Esophagus squamous epithelium (tissue), 5 donors: Measurements from ENCODE around the gene PRSS48. TPM values are rescaled to one million over a fixed set of nuclear protein-coding genes. Genes with fewer than 3 reads are reported as not detected.

Experiments used
- DNase-seq: peaks from one replicate; lab custom pipeline; 2025; lab: John Stamatoyannopoulos, UW
- H3K27ac ChIP-seq, 4 donors: fragments of 200-600 bp; sonication (generic); one replicate each; pipeline ENCODE4 v1.5.1; 2016 to 2019; ENCODE audit warnings: mild to moderate bottlenecking in 1 of 4
- H3K27me3 ChIP-seq, 4 donors: fragments of 200-600 bp; sonication (generic); 1 replicate in 3 of 4; 2 replicates in 1 of 4; pipeline versions ENCODE4 v1.5.1 to v1.6.0; 2017 to 2021; ENCODE audit warnings: antibody characterized with exemption in 1 of 4
- H3K36me3 ChIP-seq, 3 donors: fragments of 200-600 bp; sonication (generic); one replicate each; pipeline ENCODE4 v1.5.1; 2016 to 2019
- H3K4me1 ChIP-seq, 3 donors: fragments of 200-600 bp; sonication (generic); one replicate each; pipeline ENCODE4 v1.5.1; 2017 to 2019
- H3K4me3 ChIP-seq, 4 donors: fragments of 200-600 bp; sonication (generic); 1 replicate in 3 of 4; 2 replicates in 1 of 4; pipeline ENCODE4 v1.5.1; 2016 to 2019; ENCODE audit warnings: mild to moderate bottlenecking in 2 of 4, moderate library complexity in 1 of 4
- H3K9me3 ChIP-seq, 3 donors: fragments of 200-600 bp; sonication (generic); one replicate each; pipeline ENCODE4 v1.5.1; 2016 to 2019
- CTCF ChIP-seq, 6 experiments: fragments of 450-650 bp in 4 of 6; fragments of 200-600 bp in 2 of 6; sonication (generic) in 2 of 6; IDR thresholded peaks; one replicate each; pipeline ENCODE4 v1.5.1; 2016 to 2019; ENCODE audit warnings: antibody characterized with exemption in 6 of 6, mild to moderate bottlenecking in 4 of 6, moderate library complexity in 4 of 6
- POLR2A ChIP-seq, 4 donors: fragments of 450-650 bp; IDR thresholded peaks; one replicate each; pipeline ENCODE4 v1.6.1; 2017; ENCODE audit warnings: antibody characterized with exemption in 4 of 4, mild to moderate bottlenecking in 4 of 4, moderate library complexity in 3 of 4
- WGBS, 2 donors: methylation state at CpG; one replicate each; pipeline ENCODE4 v1.1.5; 2018; 5-methylcytosine and 5-hydroxymethylcytosine counted together
- intact Hi-C: fragments of 100-400 bp; cut with DNase I; formaldehyde crosslinking; loops from one replicate; pipeline ENCODE4 v1.15.0; 2022
- total RNA-seq, 4 donors: library from RNA; depleted of rRNA; stranded (reverse); fragments of >200 nt; gene quantifications; one replicate each; pipeline ENCODE4 v1.1.0, GENCODE V29; 2016
- donor health status: DM: yes; HTN: yes; CAD: no.

PRSS48 gene
- total RNA-seq, 4 donors from 2014 or later = not detected

- WGBS, 2 donors = 87 to 93% methylated on average over 3 of the region's 3 CpGs
These were observed 37.4 kb upstream of the PRSS48 start for GRCh38 chr4:151239608-151240007.

GRCh38 chr4:151242305-151242704, 34.7 kb upstream of the PRSS48 start:
- Histone ChIP-seq H3K36me3 (no peaks in the 10 kb centered on the region), H3K9me3 (no peaks in the 10 kb centered on the region), H3K4me1 (peaks cover 0 to 8% (median 0%) of the 10 kb centered on the region in 3 donors), H3K4me3 (no peak overlapping the region), H3K27ac (no peak overlapping the region), H3K27me3 (no peaks in the 10 kb centered on the region)
- TF ChIP-seq POLR2A (IDR thresholded peaks at IDR 0.05) = no peak
- TF ChIP-seq CTCF (IDR thresholded peaks at IDR 0.05) = no peak
- no peak for DNase-seq
- WGBS, 2 donors = 92 to 98% methylated on average over 2 of the region's 2 CpGs
- intact Hi-C loops = no loop called here

More at GRCh38 chr4:151239608-151240007, 37.4 kb upstream of the PRSS48 start:
- intact Hi-C loops = no loop called here
- no peak for DNase-seq
- peaks cover 0 to 8% (median 0%) of the 10 kb centered on the region in 3 donors for H3K4me1 ChIP-seq
- no peaks in the 10 kb centered on the region for H3K27me3 ChIP-seq
- no peak overlapping the region for H3K27ac ChIP-seq
- no peaks in the 10 kb centered on the region for H3K9me3 ChIP-seq
- TF ChIP-seq CTCF (IDR thresholded peaks at IDR 0.05) (no peak), POLR2A (IDR thresholded peaks at IDR 0.05) (no peak)
- no peak overlapping the region for H3K4me3 ChIP-seq
- peaks cover 0 to 6% (median 0%) of the 10 kb centered on the region in 3 donors for H3K36me3 ChIP-seq

- Histone ChIP-seq H3K4me3 (no peak overlapping the region), H3K27me3 (no peaks in the 10 kb centered on the region), H3K4me1 (peaks cover 0 to 6% (median 0%) of the 10 kb centered on the region in 3 donors), H3K27ac (no peak overlapping the region), H3K36me3 (no peaks in the 10 kb centered on the region), H3K9me3 (no peaks in the 10 kb centered on the region)
- intact Hi-C loops = no loop called here
- DNase-seq = no peak
- TF ChIP-seq CTCF (IDR thresholded peaks at IDR 0.05) (no peak), POLR2A (IDR thresholded peaks at IDR 0.05) (no peak)
- WGBS, 2 donors = 45 to 70% methylated on average over 2 of the region's 2 CpGs
These were observed 30.2 kb upstream of the PRSS48 start for GRCh38 chr4:151246742-151247141.

DNA sequence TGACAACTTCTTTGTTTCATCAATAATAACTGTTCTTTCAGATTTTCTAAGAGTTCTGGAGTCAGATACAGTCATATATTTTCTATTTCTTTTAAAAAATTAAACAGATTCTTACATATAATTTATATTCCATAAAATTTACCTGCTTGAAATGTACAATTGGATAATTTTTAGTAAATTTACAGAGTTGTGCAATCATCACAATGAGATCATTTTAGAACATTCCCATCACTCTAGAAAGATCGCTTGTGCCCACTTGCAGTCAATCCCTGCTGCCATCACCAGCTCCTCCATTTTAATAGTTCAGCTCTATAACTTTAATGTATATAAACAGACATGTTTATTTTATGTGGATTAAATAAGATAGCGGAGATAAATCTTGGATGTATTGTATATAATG, 29.6 kb upstream of the PRSS48 start:
- Histone ChIP-seq H3K27me3 (no peaks in the 10 kb centered on the region), H3K4me1 (peaks cover 0 to 6% (median 0%) of the 10 kb centered on the region in 3 donors), H3K9me3 (no peaks in the 10 kb centered on the region), H3K4me3 (no peak overlapping the region), H3K36me3 (no peaks in the 10 kb centered on the region), H3K27ac (no peak overlapping the region)
- no peak for DNase-seq
- intact Hi-C loops = no loop called here
- TF ChIP-seq CTCF (IDR thresholded peaks at IDR 0.05) (no peak), POLR2A (IDR thresholded peaks at IDR 0.05) (no peak)
- WGBS, 2 donors = 97 to 100% methylated on average over 2 of the region's 2 CpGs

GRCh38 chr4:151248519-151248918, 28.4 kb upstream of the PRSS48 start:
- H3K9me3 ChIP-seq = no peaks in the 10 kb centered on the region
- TF ChIP-seq POLR2A (IDR thresholded peaks at IDR 0.05) = no peak
- TF ChIP-seq CTCF (IDR thresholded peaks at IDR 0.05) = no peak
- H3K27ac ChIP-seq = no peak overlapping the region
- peaks cover 0 to 6% (median 0%) of the 10 kb centered on the region in 3 donors for H3K4me1 ChIP-seq
- 89 to 90% methylated on average over 2 of the region's 2 CpGs for WGBS, 2 donors
- intact Hi-C loops = no loop called here
- no peaks in the 10 kb centered on the region for H3K27me3 ChIP-seq
- H3K36me3 ChIP-seq = no peaks in the 10 kb centered on the region
- H3K4me3 ChIP-seq = no peak overlapping the region
- no peak for DNase-seq
